CD4-positive, alpha-beta T cell treated with Interleukin-15 for 4 hours (primary cell): Measurements from ENCODE around the gene ADAMTS9.

Source experiments
- DNase-seq: peaks from one replicate; pipeline ENCODE4 v3.0.0-alpha.2; 2020; ENCODE audit warnings: low spot score

The ADAMTS9 gene

DNA sequence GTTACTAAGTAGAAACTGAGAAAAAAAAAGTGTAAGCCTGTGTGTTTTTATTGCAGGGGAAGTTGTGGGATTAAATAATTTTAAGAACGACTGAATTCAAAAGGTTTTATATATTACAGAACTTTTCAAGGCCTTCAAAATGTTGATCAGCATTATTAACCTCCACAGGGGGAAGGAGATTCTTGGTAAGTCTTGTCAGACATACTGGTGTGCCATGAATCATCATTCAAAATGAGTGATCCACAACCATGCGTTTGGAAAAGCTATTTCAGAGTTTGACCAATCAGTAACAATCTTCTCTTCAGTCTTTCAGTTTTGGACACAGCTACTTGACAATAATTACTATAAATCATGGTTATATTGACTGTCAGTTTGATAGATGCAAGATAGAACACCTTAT, 70.2 kb downstream of the ADAMTS9 start:
- no peak for DNase-seq

DNA sequence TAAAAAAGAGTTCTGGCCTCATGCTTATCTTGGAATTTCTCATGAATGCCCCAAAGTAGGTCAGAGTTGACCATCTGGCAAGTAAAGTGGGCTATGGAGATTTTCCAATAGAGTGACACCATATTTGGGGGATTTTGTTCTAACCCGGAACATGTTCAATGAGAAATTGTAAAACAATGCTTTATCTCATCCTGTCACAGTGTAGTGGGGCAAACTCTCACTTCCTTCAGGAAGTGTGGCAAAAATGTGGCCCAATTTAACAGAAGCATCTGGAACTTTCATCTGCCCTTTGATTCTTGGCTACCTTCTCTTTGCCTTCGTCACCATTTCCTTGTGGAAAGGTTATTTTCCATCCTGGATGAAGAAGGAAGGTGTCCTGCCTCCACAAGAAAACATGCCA, 70.8 kb downstream of the ADAMTS9 start:
- no peak for DNase-seq

DNA sequence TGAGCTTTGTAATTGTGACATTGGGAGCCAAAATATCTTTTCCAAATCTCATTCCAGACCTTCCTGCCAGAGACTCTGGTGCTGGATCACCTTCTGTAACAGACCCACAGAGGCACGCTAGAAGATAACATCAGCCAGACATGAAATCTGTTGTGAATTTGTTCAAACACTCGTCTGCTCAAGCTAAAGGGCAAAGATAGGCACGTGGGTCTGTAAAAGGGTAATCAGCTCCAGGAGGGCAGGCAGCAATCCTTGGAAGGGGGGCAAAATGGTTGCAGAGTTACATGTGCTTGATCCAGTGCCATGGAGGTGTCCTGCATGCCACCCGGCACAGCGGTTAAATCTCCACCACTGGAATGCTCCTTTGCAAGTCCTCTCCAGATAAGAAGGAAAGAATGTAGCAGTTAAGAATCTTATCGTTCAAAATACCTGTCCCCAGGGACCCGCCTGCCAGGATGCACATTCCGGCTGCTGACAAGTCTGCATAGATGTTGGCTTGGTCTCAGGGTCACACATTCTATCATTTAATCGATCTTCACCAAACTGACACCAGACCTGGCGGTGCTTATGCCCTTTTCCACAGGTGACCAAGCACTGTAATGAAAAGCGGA, 74.8 kb downstream of the ADAMTS9 start:
- DNase-seq = no peak

DNA sequence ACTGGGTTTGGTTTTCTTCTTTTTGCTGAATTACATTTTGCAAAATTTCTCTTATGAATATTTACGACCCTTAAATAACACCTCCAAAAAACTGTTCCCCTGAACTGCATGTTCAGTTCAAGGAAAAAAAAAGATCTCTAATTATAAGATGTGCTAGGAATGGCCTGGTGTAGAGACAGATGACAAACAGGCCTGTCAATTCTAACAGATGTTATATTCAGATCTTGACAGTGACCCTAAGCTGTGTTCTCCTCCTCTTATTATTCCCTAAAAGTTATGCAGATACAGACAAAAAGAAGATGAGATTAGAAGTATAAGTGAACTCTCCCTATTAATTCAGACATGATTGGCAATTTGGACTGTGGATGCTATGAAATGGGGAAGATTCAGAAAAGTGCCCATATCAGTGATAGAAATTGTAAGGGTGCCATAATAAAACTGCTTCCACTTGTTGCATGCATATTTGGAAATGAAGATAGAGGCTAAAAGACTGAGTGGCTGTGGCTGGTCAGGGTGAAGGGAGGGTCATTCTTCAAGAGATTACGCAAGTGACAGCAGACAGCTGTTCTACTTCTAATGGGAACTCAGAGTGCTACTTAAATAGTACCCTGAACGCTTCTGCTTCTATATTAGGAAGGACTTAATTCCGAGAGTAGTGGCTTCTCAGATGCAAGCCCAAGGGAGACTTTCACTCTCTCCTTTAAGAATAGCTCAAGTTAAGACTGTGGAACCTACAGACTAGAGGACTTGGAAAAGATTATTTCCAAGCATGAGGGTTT, 75.5 kb downstream of the ADAMTS9 start:
- no peak for DNase-seq

DNA sequence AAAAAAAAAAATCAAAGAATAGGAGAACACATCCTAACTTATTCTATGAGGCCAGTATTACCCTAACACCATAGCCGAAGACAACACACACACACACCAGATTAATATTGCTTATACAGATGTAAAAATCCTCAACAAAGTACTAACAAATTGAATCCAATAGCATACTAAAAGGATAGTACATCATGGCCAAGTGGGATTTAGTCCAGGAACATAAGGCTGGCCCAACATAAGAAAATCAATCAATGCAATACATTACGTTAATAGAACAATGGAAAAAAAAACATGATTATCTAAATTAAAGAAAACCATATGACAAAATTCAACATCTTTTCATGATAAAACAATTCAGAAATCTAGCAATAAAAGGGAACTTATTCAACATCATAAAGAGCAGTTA, 79.1 kb downstream of the ADAMTS9 start:
- no peak for DNase-seq

DNA sequence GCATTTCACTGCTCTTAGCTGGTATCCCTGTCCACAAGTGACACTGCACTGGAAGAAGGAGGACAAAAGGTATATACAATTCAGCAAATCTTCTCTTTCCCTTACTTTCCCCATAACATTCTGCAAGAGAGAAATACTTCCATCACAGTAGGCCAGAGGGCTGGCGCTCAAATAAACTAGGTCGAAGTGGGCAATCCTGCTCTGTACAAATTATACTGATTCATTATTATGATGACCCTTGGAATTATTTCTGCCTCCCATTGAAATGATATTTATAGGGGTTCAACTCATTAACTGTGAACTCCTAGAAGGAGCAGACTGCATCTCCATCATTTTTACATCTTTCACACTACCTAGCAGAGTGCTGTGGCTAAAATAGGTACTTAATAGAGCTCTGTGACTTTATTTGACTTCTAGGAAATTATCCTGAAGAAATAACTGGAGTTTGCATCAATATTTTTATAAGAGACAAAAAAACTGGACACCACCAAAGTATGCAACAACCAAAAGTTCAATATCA, 80.7 kb downstream of the ADAMTS9 start:
- DNase-seq = no peak

DNA sequence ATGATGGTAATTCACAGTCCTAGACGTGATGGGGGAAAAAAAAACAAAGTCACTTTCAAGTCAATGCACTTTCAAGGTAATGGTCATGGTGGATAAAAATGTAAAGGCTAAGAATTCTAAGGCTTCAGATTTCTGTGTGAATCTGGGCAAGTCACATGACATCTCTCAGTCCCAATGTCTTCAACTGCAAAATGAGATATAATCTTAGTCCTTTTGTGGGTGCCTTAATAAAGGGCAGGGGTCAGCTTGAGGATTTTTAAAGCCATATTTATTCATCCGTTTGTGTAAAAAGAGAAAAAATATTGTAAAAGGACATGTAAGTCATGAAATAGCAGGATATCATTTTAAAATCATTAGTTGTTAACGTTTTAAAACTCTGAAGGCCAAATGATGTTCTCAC, 83.5 kb downstream of the ADAMTS9 start:
- DNase-seq = no peak

DNA sequence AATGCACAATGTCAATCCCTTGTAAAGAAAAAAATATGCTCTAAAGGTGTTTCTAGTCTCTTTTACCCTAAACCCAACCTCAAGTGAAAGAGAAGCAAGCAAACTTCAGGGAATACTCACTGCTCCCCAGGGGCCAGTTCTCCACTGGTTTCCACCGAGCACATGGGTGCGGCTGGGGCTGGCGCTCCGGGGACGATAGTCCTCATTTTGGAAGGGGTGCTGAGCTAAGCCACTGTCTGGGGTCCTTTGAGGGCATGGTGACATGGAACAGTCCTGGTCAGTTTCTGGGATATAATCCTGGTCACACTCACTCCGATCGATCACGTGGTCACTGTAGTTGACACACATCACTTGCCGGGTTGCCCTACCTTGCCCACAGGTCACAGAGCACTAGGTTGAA, 86.0 kb downstream of the ADAMTS9 start:
- DNase-seq = no peak

DNA sequence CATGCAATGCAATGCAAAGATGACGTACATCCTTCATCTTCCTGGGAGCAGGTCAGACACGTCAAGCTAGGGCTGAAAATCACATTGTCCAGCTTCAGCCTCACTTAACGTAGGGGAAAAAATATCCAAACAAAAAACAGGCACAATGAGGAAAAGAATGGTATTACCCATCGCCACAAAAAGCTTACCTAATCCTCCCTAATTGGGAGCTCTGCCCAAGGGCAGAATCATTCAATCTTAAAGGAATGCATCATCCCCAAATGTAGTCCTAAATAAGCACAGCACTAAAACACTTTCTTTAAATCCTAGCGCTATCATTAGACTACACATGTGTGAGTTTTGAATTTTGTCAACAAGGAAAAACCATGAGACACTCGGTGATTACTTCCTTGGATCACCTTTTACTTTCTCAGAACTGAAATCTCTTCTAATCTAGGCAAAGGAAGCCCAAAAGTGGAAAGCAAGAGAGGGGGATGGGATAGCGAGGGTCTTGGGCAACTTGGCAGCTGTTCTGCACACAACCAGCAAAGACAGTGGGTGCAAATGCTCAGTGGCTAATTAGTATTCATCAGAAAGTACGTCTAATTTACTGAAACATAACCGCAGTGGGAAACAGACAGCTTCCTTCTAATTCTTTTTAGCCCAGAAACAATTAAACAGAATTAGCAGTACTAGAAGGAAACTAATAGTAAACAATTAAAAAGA, 87.4 kb downstream of the ADAMTS9 start:
- DNase-seq = no peak

DNA sequence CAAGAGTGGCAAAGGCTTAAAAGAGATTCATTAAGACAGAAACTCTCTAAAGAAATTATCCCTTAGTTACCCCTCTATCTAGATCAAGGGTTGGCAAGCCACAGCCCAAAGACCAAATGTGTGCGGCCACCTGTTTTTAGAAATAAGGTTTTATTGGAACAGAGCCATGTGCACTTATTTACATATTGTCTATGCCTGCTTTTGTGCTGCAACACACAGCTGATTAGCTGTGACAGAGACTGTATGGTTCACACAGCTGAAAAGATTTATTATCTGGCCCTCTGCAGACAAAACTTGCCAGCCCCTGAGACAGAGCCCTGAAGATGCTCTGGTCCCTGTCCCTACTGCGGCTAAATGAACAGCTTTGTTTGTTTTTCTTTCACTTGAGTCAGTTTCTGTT, 88.1 kb downstream of the ADAMTS9 start:
- DNase-seq = no peak

DNA sequence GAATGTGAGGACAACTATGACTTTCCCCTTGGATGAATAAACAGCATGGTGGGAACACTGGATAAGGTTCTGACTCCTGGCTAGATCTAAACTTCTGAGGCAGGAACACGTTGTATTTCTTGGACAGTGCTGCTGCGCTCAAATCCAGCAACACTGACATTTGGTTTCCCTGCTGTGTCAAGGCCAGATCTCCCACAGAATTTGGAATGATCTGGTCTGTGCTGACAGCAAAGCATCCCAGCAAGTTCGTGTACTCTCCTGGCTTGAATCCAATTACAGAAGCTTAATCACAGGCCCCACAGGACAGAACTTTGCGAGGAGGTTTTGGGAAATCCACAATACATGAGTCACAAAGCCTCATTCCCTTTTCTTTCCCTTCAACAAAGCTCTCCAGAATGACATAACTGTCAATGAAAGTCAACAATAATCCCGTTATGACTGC, 92.5 kb downstream of the ADAMTS9 start:
- DNase-seq = no peak

DNA sequence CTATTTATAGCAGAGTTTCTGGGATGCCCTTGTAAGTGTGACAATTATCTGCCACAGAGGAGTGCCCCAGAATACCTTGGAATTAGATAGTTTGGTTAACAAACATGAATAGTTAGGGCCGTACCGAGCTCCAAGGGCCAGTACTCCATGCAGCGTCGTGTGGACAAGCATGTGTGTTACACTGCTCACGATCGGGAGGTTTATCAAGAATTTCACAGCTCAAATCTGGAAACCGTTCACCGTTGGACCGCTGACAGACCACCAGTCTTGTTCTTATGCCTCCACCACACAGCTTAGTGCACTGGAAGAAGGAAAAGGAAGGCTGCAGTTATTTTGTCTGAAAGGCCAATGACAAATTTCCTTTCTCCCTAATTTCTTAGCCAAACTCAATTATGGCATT, 93.7 kb downstream of the ADAMTS9 start:
- DNase-seq = no peak

DNA sequence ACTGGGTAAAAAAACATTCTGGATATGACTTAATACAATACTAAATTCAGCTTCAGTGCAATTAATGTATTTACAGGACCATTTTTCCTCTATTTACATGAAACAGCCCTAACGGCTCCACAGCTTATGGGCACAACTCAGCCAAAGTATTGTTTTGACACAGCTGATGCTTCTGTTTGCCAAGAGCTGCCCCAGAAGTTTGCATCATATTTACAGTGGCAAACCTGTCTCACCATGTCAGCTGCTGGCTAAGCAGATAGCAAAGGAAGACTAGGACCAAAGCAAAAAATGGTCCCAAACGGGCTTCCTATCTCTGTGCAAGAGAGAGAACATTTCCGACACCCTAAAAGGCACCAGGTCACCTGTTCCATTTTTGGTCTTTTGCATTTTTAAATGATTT, 94.5 kb downstream of the ADAMTS9 start:
- DNase-seq = no peak

DNA sequence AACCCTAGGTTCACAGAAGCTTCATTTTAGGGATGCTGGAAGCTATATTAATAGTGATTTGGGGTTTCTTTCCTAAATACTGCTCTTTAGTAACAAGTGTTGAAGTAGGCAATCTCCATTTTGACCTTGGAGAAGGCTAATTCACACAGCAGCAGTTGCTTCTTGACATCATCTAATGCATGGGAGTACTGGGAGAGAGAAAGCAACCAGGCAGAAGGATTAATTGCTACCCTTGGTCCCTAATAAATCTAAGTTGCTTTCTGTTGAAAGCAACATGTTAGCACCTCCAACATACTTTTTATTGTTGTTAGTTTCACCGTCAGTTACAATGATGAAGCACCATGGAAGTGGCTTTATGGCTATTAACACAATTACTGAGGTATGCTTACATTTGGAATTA, 96.2 kb downstream of the ADAMTS9 start:
- no peak for DNase-seq

DNA sequence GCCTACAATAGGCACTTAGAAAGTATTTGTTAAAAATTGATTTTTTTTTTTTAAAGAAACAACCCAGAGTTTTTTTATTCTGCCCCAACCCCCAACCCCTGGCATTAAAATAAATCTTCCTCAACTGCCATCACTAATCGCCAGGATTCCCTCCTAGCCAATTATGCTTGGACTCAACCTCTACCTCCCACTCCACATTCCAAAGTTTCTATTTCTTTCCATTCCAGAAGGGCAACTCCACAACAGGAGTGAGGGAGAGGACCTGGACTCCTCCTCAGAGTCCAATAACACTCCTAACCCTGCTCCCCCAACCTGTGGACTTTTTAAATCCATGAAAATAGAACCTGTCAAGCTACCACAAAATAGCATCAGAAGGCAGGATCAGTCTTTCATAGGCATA, 99.4 kb downstream of the ADAMTS9 start:
- no peak for DNase-seq

DNA sequence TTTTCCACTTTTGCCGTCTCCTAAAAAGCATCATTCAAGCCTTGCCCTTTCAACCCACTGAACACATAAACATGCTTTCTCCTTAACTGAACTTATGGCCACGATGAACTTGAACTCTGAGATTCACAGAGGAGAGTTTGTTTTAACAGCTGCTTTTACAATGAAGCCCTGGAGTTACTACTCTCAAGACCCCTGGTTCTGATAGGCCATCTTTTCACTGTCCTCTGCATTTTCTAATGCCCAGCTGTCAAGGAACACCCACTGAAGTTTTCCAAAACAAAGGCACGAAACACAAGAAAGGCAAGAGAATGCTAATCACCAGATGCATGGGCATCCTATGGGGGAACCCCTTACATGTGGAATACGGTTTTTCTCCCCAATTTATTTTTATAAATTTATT, 100.8 kb downstream of the ADAMTS9 start:
- no peak for DNase-seq

DNA sequence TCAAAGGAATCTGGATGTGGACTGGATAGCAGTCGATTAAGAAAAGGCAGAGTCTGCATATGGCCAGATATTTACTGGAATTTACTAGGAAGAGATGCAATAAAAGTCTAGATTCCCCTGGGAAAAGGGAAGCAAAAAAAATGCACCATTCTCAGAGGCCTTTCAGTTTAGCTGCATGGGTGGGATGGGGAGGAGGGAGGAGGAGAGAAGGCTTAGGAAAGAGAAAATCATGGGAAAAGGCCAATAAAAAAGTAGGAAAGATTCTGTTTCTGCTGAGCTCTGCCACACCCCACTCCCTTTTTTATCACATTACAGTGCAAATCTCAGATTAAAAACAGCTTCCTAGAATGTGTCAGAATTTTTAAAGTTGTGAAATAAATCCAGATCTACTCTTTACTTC, 103.6 kb downstream of the ADAMTS9 start:
- DNase-seq = no peak

DNA sequence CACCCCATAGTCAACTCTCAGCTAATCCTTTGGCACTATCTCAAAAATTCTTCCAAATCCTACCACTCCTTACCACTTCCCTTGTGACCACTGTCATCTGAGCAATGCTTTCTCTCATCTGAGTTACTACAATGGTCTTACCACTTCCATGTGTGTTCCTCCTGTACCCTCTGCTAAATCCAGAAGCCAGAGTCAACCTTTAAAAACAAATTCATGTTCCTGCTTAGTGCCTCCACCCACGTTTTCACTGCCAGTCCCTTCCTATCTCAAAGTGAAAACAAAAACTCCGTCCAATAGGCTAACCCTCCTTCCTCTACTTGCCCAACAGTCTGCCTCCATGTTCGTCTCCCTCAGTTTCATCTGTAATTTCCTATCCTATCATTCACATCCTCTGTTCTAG, 109.0 kb downstream of the ADAMTS9 start:
- no peak for DNase-seq

DNA sequence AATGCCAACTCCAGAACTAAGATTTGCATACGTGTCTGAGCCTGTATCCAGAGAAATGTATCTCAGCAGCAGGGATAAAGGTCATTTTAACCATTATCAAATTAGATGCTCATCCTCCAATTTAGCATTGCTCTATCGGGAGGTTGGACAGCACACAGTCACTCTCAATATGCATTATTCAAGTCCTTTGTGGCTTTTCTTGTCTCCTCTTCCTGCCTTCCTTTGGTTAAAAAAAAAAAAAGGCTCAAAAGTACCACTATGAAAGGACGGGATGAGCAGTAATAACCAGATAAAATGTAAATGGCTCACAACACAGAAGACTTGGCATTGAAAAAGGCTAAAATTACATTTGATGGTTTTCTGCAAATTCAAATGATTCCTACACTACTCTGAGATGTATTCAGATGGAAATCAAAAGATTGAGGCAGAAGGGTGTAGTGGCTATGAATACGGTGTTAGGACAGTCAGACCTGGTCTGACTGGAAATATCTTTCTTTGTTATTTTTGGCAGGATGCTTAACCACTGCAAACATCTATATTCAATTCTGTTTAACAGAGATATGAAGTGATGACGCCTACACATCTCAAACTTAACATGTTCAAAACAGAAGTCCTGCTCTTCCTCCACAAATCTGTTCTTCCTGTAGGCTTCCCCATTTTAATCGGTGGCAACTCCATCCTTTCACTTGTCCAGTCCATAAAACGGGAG, 109.6 kb downstream of the ADAMTS9 start:
- DNase-seq = no peak

DNA sequence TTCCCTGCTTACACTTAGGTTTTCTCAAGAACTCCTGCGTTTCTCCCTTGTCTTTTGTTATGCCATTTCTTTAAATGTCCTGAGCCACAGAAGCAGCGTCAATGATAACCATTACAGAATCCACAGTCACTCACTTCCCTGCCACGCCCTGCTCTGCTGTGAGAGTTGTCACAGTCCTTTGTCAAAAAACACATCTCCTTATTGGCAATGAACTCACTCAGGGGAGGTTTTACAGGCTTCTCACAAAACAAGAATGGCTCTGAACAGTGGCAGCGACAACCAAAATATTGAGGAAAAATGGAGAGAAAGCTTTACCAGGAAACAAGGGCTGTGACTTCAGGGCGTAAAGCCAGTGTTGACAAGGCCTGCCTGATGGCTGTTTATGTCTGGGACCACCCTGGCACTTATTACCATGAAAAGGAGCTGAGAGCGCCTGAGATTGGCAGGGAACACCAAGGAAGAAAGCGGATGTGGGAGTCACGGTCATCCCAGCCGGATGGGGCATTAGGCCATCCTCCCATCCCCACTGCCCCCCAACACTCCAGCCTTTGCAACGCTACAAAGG, 111.5 kb downstream of the ADAMTS9 start:
- DNase-seq = no peak

DNA sequence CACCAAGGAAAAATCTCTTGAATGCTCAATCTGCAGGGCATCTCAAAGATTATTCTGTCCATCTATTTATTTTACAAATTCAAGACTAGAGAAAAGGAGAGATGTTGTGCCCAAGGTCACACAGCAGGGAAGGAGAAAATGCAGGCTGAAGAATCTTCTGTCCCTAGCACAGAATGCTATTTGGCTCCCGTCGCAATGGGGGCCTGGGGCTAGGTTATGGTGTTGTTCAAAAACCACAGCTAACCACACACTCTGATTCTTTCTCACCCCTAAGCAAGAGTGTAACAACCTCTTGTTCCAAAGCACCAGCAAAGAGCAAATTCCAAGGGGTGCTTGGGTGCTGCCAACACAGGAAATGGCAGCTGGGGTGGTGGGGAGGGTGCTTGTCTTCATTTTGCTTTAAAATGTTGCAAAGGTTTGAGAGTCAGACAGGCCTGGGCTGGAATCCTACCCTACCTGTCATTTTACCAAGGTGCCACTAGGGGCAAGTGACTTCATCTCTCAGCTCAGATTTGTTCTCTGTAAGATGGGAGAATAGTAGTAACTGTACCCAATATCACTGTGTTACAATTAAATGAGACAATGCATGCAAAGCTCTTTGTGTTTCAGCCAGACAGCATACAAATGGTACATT, 112.5 kb downstream of the ADAMTS9 start:
- no peak for DNase-seq

DNA sequence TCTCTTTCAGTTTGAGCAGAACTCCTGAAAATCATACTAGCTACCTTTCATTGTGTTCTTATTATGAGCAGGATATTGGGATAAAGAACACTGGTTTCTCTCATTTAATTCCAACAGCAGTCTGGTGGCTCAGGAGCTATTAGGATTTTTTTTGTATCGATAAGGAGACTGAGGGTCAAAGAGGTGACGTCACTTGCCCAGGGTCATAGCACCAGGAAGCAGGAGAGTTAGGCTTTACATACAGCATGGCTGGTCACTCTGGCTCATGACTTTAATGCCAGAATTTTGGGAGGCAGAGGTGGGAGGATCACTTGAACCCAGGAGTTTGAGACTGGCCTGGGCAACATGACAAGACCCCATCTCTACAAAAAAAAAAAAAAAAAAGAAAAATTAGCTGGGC, 113.6 kb downstream of the ADAMTS9 start:
- no peak for DNase-seq
